KG1 (cell line): ENCODE measurements around the gene NPPC.
A peak's percentile ranks its signal among the peaks of the same experiment; 100 is the strongest.

ENCODE experiments used
- DNase-seq: peaks from one replicate; lab custom pipeline; 2025; lab: John Stamatoyannopoulos, UW

The NPPC gene

GRCh38 chr2:231935207-231935524 lies 9.0 kb upstream of the NPPC start:
- DNase-seq, result no peak

- no peak for DNase-seq
These were observed 8.4 kb upstream of the NPPC start for GRCh38 chr2:231934441-231935206.

GRCh38 chr2:231933916-231934401 lies 7.8 kb upstream of the NPPC start:
- no peak for DNase-seq

- no peak for DNase-seq
These were observed 7.1 kb upstream of the NPPC start for GRCh38 chr2:231932985-231933915.

GRCh38 chr2:231932711-231932970 lies 6.4 kb upstream of the NPPC start:
- no peak for DNase-seq

- DNase-seq, result no peak
These were observed 5.3 kb upstream of the NPPC start for GRCh38 chr2:231931481-231931915.

GRCh38 chr2:231930593-231931281 lies 4.5 kb upstream of the NPPC start:
- no peak for DNase-seq

GRCh38 chr2:231929961-231930592 lies 3.9 kb upstream of the NPPC start:
- DNase-seq, result no peak

GRCh38 chr2:231928901-231929725 lies 2.9 kb upstream of the NPPC start:
- DNase-seq, result no peak

GRCh38 chr2:231928481-231928880 lies 2.3 kb upstream of the NPPC start:
- DNase-seq, result no peak

GRCh38 chr2:231927566-231927890 lies 1.3 kb upstream of the NPPC start:
- DNase-seq, result no peak

GRCh38 chr2:231926761-231927565 lies 767 bp upstream of the NPPC start:
- no peak for DNase-seq

GRCh38 chr2:231925303-231926179 lies 655 bp downstream of the NPPC start:
- DNase-seq, result peak; percentile 51

- no peak for DNase-seq
These were observed 1.3 kb downstream of the NPPC start for GRCh38 chr2:231924889-231925275.

GRCh38 chr2:231923951-231924888 lies 2.0 kb downstream of the NPPC start:
- no peak for DNase-seq

GRCh38 chr2:231923010-231923344 lies 3.2 kb downstream of the NPPC start:
- DNase-seq, result no peak

- DNase-seq, result no peak
These were observed 3.7 kb downstream of the NPPC start for GRCh38 chr2:231922311-231923009.

- no peak for DNase-seq
These were observed 5.4 kb downstream of the NPPC start for GRCh38 chr2:231920795-231921194.
